IPS DF 4.7 (cell line): ENCODE measurements around the gene TIE1.

ENCODE experiments used
- DNase-seq: peaks from one replicate; pipeline ENCODE4 v3.0.0-alpha.2; 2013; ENCODE audit warnings: low spot score; ENCODE audit errors: extremely low read depth

TIE1 gene

DNA sequence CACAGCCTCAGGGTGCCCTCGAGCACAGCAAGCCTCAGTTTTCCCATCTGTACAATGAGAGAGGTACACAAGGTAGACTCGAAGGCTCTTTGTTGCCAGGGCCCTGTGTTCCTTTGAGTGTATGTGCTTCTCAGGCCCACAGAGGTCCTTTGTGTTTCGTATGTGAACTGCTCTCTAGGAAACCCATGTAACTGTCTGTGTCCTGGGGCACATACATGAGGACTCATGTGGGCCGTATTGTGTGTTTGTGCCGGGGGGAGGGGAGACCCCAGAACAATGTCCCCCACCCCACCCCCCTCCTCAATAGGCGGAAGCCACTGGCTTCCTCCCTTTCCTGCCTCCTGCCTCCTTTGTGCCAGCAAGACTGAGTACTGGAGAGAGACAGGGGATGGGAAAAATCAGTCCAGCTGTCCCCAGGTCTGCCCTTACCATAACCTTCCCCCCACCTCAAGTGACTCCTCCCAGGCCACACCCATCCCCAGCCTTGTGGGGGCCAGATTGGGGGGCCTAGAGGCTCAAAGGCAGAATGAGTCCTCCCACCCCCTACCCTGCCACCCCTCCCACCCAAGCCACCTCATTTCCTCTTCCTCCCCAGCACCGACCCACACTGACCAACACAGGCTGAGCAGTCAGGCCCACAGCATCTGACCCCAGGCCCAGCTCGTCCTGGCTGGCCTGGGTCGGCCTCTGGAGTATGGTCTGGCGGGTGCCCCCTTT, at the start of gene TIE1:
Gene TIE1, plus strand, starts transcription at position 605 of the 717 bp plus-strand sequence. Its CDS starts 90 bp downstream, at position 695.
- no peak for DNase-seq

DNA sequence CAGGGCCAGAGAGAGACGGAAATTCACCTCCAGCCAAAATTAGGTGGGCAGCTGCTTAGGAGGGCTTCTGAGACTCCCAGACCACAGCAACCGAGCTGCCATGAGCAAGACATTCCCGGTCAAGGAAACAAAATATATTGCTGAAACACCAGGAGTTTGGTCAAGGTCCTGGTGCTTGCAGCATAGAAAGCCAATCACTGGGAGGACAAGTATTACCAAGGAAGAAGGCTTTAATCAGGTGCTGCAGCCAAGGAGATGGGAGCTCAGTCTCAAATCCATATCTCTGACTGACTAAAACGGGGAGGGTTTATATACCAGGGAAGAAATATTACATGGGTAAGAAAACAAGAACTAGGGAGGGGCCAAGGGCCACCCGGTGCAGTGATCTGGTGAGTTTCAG, 49.8 kb upstream of the TIE1 start:
- DNase-seq: no peak

DNA sequence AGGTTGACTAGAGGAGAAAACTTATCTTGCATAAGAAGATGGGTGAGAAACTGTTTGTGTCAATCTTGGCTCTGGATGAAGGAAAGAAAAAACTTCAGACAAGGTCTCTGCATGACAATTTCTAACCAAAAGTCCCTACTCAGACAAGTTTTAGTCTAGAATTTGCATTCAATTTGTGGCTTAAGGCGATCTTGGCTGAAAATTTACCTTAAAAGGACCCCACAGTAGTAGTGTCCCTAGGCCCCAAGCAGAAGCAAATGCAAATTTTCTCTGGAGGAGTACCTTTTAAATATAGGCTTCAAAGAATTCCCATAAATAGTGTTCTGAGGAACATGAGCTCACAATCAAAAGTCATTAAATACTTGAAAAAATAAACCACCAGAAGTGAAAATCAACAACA, 48.6 kb upstream of the TIE1 start:
- no peak for DNase-seq

DNA sequence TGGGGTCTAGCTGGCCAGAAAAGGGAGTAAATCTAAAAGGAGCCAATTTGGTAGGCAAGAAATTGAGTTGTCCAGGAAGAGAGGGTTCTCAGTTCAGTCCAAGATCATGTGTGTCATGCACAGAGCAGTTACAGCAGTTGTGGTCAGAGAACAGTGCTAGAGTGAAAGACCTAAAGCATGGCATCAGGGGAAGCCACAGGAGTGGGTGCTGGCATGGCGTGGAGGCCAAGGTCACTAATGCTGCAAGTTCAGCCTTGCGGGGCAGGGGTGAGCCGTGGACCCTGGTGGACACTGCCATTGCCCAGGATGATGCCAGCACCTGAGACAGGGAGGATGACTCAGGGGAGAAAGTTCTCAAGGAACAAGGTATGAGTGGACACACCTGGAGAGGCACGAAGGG, 47.6 kb upstream of the TIE1 start:
- DNase-seq: no peak

DNA sequence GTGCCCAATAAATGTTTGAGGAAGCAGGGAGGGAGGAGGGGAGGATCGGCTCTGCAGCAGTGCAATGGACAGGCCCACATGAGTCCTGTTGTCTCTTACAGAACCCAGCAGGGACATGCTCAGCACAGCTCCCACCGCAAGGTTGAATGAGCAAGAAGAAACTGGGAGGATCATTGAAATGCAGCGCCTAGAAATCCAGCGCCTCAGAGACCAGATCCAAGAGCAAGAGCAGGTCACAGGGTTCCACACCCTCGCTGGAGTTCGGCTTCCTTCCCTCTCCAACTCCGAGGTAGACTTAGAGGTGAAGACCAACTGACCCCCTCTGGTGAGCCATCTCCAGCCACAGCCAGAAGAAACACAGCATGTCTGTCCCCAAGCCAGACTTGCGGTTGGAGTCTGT, 46.9 kb upstream of the TIE1 start:
- DNase-seq: no peak

DNA sequence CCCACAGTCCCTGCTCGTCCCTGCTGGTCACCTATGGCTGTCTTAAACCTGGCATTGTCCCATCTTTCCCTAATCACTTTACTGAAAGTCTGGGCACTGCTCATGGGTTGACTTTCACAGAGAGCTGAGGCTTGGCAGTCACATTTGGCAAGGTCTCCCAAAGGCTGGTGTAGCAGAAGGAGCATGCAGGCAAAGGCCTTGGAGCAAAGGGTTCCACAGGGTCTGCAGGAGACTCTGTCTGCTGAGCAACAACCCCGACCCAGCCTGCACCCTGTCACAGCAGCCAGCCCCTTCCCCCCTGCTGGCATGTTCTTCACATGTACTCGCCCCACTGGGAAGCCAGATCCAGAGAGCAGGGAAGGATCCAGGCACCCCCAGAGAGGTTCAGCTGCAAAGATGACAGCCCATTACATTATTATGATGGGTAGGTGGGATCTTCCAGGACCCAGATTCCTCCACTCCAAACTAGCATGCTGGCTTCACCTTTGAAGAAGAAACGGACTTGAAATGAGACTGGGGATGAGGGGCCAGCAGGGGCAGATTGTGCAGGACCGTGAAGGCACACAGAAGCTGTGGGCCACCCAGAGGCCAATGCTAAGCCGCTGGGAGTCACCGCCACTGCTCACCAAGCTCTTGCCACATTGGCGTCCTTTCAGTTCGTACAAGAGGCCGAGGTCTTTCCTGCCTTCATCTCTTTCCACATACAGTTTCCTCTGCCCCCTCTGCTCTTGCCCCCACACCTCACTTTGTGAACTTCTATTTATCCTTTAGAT, 45.2 kb upstream of the TIE1 start:
- DNase-seq: no peak

DNA sequence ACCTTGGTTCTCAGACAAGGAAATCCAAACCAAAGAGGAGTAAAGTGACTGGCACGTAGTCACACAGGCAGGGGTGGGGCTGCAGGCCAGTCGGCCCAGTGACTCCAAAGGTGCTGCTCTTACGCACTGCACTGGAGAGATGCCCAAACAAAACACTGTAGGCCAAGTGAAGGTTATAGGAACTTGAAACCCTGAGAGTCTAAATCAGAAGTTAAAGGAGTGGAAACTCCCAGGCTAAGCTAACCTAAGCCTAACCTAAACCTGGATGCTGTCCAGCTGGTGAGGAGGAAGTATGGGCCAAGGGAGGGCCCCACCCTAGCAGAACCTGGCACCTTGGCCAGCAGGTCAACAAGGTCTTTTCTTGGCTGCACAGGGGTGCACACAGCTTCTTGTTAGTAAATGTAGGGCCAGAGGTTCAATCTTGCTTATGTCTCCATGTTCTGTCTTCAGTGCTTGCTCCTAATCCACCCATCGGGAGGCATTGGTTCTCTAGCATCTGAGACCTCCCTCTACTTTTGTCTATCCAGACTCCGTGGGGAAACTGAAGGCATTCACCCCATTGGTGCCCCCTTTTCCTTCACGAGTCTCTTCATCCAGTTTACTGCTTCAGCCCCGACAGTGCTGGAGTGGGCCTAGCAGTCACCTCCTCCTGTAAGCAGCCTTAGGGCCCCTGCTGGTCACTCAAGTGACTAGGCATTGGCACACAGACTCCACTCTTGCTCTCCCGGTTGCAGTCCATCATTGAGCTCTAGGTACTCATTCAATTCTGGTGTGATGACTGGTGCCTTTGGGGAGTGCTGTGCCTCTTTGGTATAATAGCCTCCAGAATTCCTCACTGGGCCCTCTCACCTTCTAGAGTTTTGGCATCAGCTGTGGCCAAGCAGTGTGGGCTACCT, 43.9 kb upstream of the TIE1 start:
- DNase-seq: no peak

DNA sequence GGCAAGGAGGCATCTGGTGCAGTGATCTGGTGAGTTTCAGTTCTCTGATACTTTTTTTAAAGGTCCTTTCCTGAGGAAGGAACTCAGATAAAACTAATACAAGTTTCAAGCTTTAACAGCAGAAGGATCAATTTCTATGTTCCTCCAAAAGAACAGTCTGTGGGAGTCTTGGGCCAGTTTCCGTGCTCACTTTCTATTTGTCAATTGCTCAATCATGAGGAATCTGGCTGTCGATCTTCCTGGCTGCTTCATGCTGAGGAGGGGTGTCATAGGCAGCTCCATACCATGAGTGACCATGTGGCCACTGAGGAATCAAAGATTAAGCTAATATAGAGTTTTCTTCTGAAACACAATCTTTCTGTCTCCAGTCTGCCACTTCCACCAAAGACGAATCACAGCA, 42.4 kb upstream of the TIE1 start:
- DNase-seq: no peak

DNA sequence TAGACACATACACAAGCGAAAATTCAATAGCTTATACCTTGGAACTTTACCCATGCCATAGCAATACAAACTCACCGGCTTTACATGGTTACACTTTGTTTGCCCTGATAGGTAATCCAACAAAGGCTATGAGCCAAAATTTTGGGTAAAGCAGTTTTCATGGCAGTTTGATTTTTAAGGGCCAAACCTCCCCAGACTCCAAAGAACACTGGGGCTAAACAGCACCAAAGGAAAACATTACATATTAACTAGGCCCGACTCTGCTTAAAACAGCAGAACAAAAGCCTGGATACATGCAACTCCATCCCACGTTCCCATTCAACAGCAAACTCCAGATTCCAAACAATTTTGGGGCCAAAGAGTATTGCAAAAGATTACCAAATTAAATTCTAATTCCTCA, 35.4 kb upstream of the TIE1 start:
- DNase-seq: no peak

DNA sequence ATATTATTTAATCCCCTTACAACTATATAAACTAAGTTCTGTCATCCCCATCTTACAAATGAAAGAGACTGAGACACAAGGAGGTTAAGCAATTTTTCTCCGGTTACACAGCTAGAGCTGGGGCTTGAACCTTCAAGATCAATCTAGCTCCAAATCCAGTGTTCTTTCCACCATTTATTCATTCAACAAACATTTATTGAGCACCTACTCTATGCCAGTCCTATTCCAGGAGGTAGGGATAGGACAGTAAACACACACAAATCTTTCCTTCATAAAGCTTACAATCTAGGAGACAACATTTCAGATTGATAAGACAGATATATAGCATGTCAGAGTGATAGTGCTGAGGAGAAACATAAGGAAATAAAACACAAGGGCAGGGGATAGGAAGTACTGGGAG, 33.9 kb upstream of the TIE1 start:
- no peak for DNase-seq

DNA sequence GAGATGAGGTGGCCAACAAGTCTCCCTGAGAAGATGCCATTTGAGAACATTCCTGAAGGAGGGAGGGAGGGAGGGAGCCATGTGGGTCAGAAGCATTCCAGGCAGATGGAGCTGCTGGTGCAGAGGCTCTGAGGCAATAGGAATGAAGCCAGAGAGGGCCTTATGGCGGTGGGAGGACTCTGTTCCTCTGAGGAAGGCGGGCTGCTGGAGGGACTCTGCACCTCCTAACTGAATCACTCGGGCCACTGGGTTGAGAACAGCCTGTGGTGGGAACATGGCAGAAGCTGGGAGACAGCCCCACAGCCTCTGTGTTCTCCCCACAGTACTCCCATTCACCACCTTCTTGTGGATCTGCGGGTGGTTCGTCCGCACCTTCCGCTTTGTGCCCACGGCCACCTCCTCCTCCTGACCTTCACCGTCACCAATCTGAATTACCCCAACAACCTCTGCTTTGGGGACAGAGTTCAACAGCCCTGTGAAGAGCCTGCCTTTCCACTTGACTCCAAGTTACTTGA, 33.4 kb upstream of the TIE1 start:
- no peak for DNase-seq

DNA sequence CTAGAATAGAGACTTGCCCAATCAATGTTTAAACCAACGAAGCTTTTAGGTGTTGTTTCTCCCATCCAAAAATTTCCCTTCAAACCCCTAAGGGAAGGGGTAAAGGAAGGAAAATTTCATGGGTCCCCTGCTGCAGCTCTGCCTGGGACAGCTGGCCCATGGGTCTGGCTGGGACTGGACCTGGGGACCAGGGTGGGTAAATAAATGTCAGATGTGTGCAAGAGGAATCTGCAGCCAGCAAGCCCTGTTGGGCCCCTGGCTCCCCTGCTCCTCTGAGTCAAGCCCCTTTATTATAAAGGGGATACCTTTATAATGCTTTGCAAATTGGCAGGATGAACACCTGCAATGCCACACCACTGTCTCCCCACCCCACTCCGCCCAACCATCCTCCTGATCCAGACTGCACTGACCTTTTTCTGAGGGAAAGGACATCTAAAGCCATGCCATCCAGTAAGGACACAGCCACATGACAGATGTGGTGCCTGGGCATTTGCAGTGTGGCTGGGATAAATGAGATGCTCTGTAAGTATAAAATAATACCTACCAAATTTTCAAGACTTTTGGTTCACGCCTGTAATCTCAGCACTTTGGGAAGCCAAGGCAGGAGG, 32.9 kb upstream of the TIE1 start:
- DNase-seq: no peak

DNA sequence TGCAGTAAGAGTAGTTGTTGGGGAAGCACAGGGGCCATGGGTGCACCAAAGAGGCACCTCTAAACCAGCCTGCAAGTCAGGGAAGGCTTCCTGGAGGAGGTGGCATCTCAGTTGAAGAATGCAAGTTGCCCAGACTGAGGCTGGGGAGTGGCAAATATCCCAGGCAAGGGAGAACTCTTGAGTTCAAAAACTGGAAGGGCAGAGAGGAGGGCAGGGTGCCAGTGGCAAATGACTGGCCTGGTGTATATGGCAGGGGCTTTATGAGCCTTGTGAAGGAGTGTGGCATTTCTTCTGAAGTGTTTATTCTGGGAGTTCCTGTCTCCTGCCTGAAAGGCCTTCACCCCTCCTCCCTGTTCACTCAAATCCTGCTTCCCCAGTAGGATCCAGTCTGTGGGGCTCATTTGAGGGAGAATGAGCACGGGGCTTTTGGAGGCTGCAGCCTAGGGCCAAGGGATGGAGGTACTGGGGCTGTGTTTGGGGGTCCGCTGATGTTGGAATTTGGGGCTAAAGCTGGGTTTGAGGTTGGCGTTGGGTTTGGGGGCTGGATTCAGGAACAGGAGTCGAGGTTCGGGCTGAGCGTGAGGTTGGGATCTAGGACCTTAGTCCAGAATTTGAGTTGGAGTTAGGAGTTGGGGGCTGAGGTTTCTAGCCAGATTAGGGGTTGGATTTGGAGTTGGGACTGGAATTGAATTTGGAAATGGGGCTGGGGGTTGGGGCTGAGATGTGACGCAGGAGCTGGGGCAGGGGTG, 31.0 kb upstream of the TIE1 start, which contains the start of gene TMEM125:
Gene TMEM125, plus strand, starts transcription at position 357 of the 749 bp plus-strand sequence. CDS start 2,740 bp downstream, outside the sequence.
- no peak for DNase-seq

DNA sequence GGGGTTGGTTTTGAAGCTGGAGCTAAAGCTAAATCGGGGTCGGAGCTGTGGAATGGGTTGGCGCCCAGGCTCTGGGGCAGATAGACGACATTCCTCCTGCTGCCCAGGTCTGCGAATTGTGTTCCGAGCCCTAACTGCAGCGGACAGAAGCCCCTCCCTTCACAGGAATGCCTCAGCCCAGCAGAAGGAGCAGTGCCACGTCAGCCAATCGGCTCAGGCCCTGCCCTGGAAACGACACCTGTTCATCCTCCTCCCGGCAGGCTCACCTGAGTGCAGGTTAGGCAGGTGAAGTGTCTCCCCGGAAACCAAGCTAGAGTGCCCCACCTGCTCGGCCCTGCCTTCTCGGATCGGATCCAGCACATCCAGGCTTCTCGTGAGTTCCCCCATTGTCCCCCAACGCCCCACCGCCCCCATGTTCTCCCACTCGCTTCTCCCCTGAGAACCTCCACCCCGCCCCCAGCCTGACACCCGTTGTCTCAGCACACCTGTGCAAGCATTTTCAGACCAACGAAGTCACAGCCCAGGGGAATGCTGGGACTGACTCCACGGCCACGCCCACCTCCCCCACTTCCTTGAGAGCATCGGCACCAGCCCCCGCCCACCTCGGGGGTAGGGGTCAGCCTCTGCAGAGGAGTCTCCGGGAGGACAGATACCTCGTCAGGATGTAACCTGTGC, 30.2 kb upstream of the TIE1 start:
- DNase-seq: peak; percentile 96

DNA sequence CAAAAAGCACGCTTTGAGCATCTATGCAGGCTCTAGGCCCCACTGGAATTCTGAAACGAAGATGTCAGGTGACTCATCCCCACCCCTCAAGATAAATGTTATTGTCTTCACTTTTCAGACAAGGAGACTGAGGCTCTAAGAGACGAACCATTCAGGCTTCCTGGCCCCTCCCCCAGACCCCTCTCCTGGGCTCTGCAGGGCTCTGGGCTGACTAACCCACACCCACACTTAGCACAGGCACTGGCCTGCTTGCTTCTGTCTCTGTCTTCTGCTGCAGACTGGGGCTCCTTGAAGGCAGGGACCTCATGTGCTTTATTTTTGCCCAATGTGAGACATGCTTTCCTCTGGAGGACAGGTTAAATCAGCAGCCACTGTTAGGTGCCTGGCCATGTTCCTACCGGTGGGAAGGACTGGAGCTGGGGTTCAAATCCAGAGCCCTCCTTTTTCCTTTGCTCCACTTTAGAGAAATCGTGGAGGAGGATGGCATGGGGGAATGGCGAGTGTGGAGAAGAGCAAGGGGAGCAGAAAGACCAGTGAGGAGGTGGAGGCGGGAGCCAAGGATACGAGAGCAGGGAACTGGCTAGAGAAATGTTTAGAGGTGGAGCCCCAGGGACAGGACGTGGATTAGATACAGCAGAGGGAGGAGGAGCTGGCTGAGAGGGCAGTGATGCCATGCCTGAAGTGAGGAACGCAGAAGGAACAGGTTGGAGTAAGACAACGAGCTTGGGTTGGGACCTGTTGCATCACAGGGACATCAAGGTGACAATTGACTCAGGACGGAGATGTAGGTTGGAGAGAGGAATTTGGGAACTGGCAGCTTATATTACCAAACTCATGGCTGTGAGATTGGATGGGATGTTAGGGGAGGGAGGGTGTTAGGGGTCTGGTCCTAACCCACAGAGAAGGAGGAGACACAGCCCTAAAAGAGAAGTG, 29.3 kb upstream of the TIE1 start:
- no peak for DNase-seq

DNA sequence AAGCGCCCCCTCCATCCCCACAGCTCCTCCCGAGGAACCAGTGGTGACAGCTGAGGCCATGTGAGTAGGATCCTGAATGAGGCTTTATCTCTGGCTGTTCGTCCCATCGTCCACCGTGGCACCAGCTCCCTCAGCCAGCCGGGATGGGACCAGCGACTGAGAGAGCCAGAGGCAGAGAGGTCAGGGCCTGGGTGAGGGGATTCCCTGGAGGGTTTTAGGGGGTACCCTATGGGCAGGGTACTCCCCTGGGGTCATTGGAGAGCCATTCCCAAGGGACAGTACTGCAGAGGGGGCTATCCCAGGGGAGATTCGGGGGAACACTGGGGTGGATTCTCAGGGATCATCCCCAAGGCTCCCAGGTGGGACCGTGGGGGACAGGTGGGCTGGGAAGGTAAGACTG, 28.6 kb upstream of the TIE1 start:
- no peak for DNase-seq

DNA sequence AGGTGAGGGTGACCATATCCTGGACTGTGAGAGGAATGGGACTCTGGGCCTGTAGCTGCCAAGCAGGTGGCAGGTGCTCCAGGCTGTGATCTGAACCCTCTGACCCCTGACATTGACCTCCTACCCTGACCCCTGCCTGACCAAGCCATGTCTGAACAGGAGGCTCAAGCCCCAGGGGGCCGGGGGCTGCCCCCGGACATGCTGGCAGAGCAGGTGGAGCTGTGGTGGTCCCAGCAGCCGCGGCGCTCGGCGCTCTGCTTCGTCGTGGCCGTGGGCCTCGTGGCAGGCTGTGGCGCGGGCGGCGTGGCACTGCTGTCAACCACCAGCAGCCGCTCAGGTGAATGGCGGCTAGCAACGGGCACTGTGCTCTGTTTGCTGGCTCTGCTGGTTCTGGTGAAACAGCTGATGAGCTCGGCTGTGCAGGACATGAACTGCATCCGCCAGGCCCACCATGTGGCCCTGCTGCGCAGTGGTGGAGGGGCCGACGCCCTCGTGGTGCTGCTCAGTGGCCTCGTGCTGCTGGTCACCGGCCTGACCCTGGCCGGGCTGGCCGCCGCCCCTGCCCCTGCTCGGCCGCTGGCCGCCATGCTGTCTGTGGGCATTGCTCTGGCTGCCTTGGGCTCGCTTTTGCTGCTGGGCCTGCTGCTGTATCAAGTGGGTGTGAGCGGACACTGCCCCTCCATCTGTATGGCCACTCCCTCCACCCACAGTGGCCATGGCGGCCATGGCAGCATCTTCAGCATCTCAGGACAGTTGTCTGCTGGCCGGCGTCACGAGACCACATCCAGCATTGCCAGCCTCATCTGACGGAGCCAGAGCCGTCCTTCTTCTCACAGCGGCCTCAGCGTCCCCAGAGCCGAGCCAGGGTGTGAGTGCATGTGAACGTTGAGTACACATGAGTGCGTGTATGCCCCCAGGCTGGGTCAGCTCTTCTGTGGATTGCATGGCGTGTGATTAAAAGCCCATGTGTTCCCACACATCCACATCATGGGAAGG, 27.9 kb upstream of the TIE1 start:
- no peak for DNase-seq

DNA sequence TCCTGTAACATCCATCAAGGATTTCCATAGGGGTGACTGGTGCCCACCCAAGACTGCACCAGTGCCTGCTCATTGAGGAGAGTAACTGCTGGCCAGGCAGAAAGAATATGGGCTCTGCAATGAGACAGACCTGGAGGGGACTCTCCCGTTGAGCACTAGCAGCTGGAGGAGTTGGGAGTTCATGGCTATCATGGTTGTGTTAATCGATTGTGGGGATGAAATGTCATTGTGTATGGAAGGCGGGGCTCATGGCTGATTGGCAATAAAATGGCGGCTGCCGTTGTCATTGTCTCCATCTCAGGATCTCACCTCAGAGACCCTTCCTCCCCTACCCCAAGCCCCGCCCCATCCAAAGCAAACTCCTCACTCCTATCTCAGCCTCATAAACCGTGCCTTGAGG, 27.1 kb upstream of the TIE1 start:
- DNase-seq: no peak
